Epidermal melanocyte (primary cell): ENCODE data around the gene NLK.
"Not testable (repeated sequence)": the region's sequence is repeated elsewhere in the genome, so short reads cannot be mapped to it uniquely, and the experiment has no call there.

Experiments
- DNase-seq: peaks from one replicate; pipeline ENCODE4 v3.0.0; 2011; ENCODE audit warnings: low spot score; ENCODE audit not compliant: insufficient read length

NLK gene

DNA sequence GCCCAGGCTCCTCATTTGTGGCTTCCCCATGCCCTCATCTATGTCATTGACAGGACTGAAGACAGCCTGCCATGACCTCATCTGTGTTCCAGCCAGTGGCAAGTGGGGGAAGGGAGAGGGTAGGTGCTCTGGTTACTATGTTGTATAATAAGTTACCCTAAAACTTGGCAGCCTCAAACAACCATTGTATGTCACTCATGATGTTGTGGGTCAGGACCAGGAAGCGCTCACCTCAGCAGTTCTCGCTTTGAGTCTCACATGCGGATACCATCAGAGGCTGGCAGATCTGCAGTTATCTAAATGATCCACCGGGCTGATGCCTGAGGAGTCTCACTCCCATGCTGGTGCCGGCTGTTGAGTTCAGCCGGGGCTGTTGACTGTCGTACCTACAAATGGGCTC is 187.5 kb downstream of the NLK start:
- no peak for DNase-seq

DNA sequence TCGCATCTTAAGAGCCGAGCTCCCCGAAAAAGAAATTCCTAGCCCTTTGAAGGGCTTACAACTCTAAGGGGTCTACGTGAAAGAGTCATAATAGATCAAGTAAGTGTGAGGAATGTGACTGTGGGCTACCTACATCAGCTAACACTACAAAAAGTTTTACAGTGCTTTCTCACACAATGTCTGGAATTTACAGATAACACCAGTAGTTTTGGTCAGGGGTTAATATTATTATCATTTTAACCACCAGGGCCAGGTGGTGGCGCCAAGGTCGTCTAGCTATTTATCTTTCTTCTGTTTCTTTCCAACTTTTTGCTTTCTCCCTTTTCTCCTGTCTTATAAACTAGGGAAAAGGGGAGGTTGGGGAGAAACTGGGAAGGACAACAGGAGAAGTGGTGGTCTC is 188.1 kb downstream of the NLK start:
- not testable (repeated sequence) for DNase-seq

DNA sequence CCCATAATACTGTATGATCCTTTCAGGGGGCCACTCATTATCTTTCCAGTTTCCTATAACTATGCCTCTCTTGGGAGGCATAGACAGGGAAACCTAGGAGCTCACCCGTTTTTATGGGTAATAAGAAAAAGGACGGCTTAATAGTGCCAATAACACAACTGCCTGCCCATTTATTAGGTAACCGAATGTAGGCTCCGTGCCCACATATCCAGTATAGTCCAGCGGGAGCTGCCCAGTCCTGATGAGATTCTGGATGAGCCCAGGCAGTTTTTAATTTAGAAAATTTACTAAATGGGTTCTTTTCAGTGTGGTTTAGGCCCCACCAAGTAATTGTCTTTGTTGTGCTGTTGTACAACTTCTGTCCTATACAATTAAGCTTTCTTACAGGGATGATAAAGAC is 189.1 kb downstream of the NLK start:
- not testable (repeated sequence) for DNase-seq

DNA sequence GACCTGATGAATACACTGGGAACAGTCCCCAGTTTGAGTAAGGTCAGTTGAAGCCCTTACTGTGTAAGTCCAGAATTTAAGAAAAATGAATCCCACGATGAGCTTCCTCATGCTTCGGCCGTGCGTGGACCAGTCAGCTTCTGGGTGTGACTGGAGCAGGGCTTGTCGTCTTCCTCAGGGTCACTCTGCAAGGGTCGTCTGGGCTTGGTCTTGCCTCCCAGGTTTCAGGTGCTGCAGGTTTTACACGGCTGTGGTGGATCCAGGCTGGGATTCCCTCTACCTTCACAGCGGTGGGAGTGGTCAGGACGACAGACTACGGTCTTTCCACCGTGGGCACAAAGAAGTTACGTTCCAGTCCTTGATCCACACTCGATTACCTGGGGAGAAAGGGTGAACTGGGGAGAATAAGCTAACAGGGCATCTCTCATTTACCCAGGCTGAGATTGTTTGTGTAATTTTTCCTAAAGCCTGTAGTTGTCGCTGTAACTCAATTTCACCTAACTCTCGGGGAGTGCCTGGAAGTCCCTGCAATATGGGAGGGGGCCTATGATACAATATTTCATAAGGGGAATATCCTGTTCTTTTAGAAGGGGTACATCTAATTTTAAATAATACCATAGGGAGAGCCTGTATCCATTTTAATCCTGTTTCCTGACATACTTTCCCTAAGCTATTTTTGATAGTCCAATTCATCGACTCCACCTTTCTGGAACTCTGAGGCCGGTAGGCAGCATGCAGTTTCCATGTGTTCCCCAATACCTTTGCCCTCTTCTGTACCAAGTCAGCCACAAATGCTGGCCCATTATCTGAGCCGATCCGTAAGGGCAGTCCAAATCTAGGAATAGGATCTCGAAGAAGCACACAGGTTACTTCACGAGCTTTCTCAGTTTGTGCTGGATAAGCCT is 190.7 kb downstream of the NLK start:
- DNase-seq, result not testable (repeated sequence)

DNA sequence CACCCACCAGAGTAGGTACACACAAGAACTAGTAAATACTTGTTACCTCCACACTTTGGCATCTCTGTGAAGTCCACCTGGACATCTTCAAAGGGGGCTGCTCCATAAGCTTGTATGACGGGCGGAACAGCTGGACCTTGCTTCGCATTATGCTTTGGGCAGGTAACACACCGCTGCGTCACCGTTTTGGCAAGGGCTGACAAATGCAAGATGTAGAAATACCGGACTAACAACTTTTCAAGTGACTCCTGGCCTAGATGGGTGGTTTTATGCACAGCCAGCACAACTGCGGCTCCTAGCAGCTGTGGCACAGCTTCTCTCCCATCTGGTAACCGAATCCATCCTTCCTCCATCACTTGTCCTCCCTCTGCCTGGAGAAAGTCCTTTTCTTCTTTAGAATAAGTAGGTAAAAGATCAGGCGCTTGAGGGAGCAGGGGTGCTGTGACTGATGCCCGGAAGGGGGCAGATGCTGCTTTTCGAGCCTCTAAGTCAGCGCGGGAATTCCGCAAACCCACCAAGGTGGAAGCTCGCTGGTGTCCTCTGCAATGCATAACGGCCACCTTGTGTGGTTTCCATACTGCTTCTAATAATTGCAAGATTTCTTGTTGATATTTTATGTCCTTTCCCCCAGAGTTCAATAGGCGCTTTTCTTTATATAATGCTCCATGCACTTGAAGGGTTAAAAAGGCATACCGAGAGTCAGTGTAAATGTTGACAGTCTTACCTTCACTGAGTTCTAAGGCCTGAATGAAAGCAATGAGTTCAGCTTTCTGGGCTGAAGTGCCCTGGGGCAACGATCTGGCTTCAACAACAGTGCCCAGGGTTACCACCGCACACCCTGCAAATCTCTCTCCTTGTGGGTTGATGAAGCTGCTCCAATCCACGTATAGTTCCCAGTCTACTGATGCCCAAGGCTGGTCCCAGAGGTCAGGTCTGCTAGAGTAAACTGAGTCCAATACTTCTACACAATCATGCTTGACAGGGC is 191.7 kb downstream of the NLK start:
- not testable (repeated sequence) for DNase-seq

DNA sequence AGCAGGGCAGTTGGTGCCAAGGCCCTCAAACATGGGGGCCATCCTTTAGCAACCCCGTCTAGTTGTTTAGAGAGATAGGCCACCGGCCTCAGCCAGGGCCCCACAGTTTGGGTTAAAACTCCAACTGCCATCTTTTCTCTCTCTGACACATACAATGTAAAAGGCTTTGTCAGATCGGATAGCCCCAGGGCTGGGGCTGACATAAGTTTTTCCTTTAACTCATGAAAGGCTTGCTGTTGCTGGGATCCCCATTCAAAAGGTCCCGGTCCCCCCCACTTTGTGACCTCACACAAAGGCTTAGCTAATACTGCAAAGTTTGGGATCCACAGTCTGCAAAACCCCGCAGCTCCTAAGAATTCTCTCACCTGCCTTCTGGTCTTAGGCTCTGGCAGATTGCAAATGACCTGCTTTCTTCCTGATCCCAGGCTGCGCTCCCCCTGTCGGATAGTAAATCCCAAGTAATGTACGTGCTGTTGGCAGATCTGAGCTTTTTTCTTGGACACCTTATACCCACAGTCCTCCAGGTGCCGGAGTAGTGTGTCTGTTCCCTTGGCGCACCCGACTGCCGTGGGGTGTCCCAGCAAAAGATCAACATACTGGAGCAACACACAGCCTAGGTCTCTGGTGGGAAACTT is 192.7 kb downstream of the NLK start:
- DNase-seq, result not testable (repeated sequence)

DNA sequence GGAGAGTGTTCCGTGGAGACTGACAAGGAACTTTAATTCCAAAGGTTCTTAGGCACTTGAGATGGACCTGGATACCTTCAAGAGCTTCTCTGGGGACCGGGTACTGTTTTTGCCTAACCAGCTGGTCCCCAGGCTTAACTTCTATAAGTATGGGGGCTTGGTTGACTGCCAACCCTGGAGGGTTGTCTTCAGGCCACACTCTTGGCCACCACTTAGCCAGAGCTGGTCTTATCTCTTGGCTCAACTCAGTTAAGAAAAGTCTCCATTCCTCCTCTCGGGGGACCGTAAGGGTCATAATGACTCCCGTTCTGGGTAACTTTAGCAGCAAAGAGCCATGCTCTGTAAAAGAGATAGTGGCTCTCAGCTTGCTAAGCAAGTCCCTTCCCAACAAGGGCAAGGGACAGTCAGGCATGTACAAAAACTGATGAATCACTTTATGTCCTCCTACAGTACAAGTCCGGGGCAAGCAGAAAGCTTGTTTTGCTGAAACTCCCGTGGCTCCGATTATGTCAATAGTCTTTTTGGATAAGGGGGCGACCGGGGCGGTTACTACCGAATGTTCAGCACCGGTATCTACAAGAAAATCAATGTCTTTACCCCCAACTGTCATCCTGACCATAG is 193.7 kb downstream of the NLK start:
- not testable (repeated sequence) for DNase-seq

DNA sequence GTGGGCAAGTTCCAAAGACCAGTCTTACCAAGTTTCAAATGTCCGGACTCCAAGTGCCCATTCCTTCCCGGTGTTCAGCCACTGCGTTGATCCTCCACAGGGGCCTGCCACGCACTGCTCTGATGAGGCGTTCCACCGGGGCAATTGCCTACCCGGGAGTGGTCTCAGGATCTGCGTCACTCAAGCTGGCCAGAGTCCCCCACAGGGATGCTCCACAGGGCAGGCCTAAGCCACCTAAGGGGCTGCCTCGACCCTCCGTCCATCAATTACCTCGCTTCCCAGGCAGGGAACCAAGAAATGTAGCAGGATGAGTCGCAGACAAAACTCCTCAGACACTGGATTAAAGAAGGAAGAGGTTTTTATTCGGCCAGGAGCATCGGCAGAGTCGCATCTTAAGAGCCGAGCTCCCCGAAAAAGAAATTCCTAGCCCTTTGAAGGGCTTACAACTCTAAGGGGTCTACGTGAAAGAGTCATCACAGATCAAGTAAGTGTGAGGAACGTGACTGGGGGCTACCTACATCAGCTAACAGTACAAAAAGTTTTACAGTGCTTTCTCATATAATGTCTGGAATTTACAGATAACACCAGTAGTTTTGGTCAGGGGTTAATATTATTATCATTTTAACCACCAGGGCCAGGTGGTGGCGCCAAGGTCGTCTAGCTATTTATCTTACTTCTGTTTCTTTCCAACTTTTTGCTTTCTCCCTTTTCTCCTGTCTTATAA is 196.2 kb downstream of the NLK start:
- not testable (repeated sequence) for DNase-seq

DNA sequence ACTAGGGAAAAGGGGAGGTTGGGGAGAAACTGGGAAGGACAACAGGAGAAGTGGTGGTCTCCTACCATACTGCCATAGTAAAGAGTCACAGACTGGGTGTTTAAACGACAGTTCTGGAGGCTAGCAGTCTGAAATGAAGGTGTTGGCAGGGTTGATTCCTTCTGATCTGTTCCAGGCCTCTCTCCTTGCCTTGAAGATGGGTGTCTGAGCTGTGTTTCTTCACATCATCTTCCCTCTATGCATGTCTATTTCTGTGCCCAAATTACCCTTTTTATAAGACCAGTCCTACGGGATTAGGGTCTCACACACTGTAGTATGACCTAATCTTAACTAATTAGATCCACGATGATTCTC is 196.8 kb downstream of the NLK start:
- DNase-seq, result no peak

DNA sequence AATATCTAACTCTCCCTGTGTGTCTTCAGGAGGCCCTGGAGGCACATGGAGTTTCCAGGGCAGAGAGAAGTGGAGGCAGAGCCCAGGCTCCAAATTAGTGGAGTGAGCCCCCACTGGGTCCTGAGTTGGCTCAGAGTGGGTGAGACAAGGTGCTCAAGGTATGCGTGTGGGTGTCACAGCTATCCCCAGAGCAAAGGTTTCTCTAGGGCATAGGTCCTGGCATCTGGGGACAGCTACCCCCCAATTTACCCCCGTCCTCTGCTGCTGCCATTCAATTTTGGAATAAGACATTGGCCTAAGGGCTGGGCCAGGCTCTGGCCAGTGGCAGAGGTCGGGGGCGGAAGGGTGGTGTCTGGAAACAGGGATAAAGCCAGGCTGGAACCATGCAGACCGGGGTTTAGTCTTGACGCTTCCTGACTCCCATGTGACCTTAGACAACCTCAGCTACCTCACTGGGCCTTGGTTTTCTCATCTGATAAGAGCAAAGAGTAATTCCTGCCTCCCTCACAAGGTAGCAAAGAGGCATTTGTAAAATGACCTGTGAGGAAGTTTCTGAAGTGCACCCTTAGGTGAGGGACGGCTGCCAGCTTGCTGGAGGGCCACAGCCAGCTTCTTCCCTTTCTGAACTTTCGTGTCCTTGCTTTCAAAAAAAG is 198.3 kb downstream of the NLK start:
- no peak for DNase-seq

DNA sequence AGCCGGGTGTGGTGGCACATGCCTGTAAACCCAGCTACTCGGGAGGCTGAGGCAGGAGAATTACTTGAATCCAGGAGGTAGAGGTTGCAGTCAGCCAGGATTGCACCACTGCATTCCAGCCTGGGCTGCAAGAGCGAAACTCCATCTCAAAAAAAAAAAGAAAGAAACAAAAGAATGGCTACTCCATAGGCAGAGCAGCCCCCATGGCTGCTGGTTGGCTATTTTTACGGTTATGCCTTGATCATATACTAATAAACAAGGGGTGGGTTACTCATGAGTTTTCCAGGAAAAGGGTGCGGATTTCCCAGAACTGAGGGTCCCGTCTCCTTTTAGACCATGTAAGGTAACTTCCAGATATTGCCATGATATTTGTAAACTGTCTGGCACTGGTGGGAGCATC is 200.3 kb downstream of the NLK start:
- DNase-seq, result no peak

DNA sequence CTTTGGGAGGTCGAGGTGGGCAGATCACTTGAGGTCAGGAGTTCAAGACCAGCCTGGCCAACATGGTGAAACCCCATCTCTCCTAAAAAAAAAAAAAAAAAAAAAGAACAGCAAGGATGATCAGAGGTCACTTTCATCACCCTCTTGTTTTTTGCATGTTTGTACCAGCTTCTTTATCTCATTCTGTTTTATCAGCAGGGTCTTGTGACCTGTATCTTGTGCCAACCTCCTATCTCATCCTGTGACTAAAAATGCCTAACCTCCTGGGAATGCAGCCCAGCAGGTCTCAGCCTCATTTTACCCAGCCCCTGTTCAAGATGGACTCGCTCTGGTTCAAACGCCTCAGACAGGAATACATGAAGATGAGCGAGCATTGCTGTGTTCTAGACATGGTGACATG is 200.8 kb downstream of the NLK start:
- DNase-seq, result not testable (repeated sequence)

DNA sequence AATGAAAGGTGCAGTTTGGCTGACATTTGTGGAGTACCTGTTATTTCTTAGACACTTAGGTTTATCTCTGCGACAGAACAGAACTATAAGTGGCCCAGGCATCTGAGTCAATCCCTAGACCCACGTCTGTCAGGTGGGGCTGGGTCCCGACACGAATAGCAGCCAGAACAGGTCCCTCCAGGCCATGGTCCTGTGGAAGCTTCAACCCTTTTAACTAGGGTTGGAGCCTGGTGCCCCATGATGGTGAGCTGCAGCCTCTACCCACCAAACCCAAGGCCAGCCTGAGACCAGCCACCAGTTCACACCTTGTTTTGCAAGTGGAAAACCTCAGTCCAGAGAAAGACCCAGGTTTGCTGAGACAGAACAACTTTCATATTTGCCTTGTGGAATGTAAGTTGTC is 202.0 kb downstream of the NLK start:
- DNase-seq, result no peak
